ENCODE measurements around the gene ZSWIM8. TPM values are rescaled to one million over a fixed set of nuclear protein-coding genes. Genes with fewer than 3 reads are reported as not detected.
A peak's percentile ranks its signal among the peaks of the same experiment; 100 is the strongest.

The ZSWIM8 gene
- total RNA-seq, 1 donor from 2014 or later, result 45.3 TPM

DNA sequence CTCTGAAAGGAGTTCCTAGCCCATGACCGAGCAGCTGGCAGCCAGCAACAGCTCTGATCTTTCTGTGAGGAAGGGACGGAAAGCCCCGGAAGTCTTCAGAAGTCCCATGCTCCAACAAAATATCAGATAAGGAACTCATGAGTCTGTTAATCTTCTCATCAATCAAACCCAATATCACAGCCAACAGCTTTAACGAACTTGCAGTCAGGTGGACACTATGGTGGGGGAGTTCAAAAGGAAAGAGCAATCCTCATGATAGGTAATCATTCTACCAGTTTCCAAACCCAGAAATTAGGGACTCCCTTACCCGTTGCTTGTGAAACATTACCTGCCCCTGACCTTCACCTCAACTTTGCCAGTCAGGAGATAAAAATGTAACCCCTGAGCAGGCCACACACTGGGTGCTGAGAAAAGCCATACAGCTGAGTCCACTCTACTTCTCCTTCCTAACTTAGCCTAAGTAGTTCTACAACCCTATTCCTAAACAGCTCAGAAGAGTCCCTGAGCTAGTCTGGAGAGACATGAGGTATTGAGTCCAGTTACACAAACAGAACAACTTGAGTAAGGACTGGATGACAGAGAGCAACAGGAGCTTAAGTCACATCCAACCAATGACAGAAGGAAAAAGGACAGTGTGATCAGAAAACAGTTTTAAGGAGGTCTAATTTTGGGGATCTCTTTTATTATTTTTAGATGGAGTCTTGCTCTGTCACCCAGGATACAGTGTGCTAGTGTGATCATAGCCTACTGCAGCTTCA, 23.8 kb downstream of the ZSWIM8 start:
- ATAC-seq (no peak), DNase-seq (ENCODE audit: missing footprints) (no peak)

DNA sequence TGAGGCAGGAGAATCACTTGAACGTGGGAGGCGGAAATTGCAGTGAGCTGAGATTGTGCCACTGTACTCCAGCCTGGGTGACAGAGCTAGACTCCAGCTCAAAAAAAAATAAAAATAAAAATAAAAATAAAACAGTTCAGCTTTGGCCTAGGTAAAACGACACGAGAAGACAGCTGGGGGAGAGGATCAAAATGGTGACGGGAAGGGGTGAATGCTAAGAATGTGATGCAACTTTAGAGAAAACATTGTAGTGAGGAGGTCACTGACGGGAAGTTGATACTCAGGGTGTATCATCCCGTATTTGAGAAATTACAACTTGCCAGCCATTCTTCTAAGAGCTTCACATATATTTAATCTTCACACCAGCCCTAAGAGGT, 24.9 kb downstream of the ZSWIM8 start:
- ATAC-seq, result no peak
- DNase-seq (ENCODE audit: missing footprints), result no peak
- intact Hi-C loops (cut with DNase I), result loop anchor here (2.0 kb wide), 1 partner anchor 26 kb away; the partner anchor contains the start of gene ZSWIM8

More for the DNA sequence above, 23.8 kb downstream of the ZSWIM8 start:
- intact Hi-C loops (cut with DNase I), result no loop called here

GRCh38 chr10:73810735-73811465, 25.5 kb downstream of the ZSWIM8 start:
- DNase-seq (ENCODE audit: missing footprints) (peak; percentile 77), ATAC-seq (peak; percentile 20)
- intact Hi-C loops (cut with DNase I), result loop anchor here (2.0 kb wide), 1 partner anchor 26 kb away; the partner anchor contains the start of gene ZSWIM8

GRCh38 chr10:73812657-73813056, 27.3 kb downstream of the ZSWIM8 start:
- no peak for ATAC-seq
- intact Hi-C loops (cut with DNase I), result no loop called here
- DNase-seq (ENCODE audit: missing footprints), result no peak

GRCh38 chr10:73813333-73813732, 27.9 kb downstream of the ZSWIM8 start:
- intact Hi-C loops (cut with DNase I), result no loop called here
- ATAC-seq, result no peak
- no peak for DNase-seq (ENCODE audit: missing footprints)

GRCh38 chr10:73814276-73814895, 29.0 kb downstream of the ZSWIM8 start:
- ATAC-seq (no peak), DNase-seq (ENCODE audit: missing footprints) (no peak)
- intact Hi-C loops (cut with DNase I), result no loop called here

- DNase-seq (ENCODE audit: missing footprints), result no peak
- ATAC-seq, result no peak
- intact Hi-C loops (cut with DNase I), result no loop called here
Measured at GRCh38 chr10:73814896-73815718, 29.7 kb downstream of the ZSWIM8 start.

- DNase-seq (ENCODE audit: missing footprints) (no peak), ATAC-seq (no peak)
- intact Hi-C loops (cut with DNase I), result no loop called here
Measured at GRCh38 chr10:73815719-73816030, 30.3 kb downstream of the ZSWIM8 start.

DNA sequence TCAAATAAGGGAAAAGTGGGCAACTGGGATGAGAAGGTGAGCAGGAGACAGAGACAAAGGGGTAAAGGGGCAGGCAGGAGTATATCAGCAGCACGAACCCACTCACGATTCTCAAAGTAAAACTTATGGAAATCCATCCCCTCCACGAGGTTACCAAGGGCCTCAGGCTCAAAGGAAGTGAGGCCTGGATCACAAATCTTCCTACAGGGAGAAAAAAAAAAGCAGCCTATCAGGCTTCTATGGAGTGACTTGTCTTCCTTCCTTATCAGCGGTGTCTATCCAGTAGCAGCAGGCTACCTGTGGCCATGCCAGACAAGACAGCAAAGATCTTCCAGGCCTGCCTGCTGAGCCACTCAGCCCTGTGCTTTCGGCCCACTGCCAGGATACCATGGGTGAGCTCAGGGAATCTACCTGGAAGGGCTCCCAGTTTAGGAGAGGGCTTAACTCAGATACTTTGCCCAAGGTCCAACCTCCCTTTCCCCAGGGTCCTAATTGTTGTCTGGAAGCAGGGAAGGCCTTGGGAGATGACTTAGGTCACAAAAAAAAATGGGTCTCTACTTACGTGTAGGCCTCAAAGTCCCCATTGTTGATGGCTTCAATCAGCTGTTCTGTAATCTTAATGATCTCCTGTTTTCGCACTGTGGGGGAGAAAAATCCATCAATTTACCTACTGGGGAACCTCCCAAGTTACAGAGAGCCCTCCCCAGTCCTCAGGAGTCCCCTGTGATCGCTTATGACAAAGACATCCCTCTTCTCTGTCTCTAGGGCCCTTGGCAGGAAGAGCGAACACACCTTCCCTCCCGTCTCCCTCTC, 31.7 kb downstream of the ZSWIM8 start:
- no peak for ATAC-seq
- intact Hi-C loops (cut with DNase I), result no loop called here

GRCh38 chr10:73817826-73818225, 32.4 kb downstream of the ZSWIM8 start:
- intact Hi-C loops (cut with DNase I), result no loop called here
- no peak for ATAC-seq
- DNase-seq (ENCODE audit: missing footprints), result no peak

More for the DNA sequence above, 31.7 kb downstream of the ZSWIM8 start:
- no peak for DNase-seq (ENCODE audit: missing footprints)

DNA sequence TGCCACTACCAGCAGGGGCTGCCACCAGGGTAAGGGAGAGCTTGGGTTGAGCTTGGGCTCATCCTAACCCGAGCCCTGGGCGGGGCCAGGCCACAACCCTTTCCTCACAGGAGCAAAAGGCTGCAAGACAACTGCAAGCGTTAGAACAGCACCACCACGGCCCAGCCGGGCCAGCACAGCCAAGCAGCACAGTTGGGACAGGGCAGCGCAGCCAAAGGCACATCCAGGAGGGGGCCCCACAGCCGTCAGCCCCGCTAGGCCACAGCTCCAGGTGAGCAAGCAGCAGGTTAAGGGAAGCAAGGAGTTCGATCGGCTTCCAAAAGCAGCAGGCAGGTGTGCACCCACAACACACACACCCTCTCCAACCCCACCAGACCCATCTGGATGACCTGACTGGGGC, 33.0 kb downstream of the ZSWIM8 start:
- DNase-seq (ENCODE audit: missing footprints), result no peak
- intact Hi-C loops (cut with DNase I), result no loop called here
- no peak for ATAC-seq

GRCh38 chr10:73819081-73819480, 33.7 kb downstream of the ZSWIM8 start:
- no peak for DNase-seq (ENCODE audit: missing footprints)
- intact Hi-C loops (cut with DNase I), result no loop called here
- ATAC-seq, result no peak

DNA sequence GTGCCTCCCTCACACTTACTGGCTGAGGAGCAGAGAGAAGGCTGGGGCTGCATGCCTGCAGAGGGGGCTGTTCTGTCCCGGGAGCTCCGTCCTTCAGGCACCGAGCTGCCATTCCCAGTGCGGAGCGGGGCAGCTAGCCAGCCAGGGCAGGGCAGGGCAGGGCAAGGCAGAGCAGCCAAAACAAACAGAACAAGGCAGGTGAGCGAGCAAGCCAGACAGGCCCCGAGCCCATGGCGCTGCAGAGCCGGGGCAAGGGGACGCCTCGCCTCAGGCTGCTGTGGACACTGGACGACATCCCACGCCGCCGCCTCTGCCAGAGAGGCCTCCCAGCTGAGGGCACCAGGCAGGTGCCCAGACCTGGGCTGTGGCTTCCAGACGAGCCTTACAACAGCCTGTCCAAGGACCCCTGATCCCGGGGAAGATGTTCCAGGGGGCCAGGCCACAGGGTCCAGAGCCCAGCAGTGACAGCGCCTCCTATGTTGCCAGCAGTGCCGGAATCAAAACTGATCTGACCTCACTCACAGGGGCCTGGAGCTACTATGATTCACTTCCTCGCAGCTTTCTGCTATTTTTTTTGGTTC, 34.2 kb downstream of the ZSWIM8 start:
- ATAC-seq (peak; percentile 47), DNase-seq (ENCODE audit: missing footprints) (no peak)

DNA sequence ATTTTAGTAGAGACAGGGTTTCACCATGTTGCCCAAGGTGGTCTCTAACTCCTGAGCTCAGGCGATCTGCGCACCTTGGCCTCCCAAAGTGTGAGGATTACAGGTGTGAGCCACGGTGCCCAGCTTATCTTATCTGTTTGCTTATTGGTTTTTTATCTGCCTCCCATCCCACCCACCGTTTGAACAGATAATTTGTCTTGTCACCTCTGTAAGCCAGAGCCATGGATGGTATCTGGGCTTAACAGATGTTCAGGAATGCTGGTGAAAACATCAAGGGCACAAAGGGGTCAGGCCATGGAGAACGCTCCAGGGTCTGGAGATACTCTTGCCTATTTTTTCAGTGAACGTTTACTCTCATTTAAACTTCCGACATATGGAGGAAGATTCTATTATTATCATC, 38.0 kb downstream of the ZSWIM8 start:
- intact Hi-C loops (cut with DNase I), result no loop called here
- no peak for ATAC-seq
- DNase-seq (ENCODE audit: missing footprints), result no peak

More for the DNA sequence above, 34.2 kb downstream of the ZSWIM8 start:
- intact Hi-C loops (cut with DNase I), result no loop called here

- intact Hi-C loops (cut with DNase I), result no loop called here
- no peak for ATAC-seq
- DNase-seq (ENCODE audit: missing footprints), result no peak
Measured at GRCh38 chr10:73824146-73824725, 38.8 kb downstream of the ZSWIM8 start.

GRCh38 chr10:73827346-73828089, 42.1 kb downstream of the ZSWIM8 start:
- ATAC-seq (no peak), DNase-seq (ENCODE audit: missing footprints) (no peak)
- intact Hi-C loops (cut with DNase I), result no loop called here

DNA sequence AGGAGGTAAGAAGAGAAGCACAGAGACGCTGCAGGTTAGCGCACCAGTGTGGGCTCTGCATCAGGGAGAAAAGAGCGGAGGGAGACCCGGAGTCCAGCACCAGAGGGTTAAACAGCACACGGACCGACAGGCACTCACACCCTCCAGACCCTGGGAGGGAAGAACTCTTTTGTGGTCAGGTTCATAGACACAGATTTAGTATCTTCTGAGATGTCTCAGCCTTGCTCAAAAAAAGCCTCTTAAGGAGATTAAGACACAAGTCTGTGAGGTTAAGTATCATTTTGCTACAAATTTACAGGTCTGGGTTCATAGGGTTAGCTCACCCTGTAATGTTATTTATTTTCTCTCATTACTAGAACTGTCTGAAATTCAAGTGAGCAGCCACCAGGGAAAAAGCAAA, 42.8 kb downstream of the ZSWIM8 start:
- intact Hi-C loops (cut with DNase I), result no loop called here
- DNase-seq (ENCODE audit: missing footprints), result no peak
- no peak for ATAC-seq
